ENCODE data around the gene ANKRD24.
"Not testable (repeated sequence)": the region's sequence is repeated elsewhere in the genome, so short reads cannot be mapped to it uniquely, and the experiment has no call there.

The ANKRD24 gene

DNA sequence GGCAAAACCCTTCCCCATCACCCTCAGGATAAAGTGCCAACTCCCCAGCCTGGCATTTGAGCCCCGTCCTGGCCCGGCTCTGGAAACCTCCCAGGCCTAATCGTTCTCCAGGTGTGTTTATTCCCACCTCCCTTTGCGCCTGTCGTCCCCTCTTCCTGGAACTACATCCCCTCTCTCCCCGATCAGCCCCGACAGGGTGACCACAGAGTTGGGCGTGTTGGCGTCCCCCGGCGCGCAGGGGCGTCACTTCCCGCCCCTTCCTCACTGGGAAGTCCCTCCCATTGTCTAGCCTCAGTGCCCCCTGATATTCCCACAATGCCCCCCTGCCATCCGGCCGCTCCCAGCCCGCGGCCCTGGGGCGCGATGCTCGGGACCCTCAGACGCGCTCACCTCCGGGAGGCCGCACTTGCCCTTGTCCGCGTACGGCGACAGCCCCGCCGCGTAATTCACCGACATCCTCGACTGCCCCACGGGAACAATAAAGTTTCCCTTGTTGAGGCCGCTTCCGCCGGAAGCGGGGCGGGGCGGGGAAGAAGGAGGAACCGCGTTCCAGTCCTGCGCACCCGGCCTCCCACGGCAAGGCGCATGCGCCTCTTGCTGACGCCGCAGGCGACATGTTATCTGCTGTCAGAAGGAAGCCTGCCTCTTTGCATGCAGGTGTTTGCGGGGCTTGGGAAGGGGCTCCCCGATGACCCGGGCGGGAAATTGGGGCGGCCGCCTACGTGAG, at the start of gene ANKRD24, which contains the start of gene SIRT6:
ANKRD24 (plus strand) TSS at position 606 of the 727 bp plus-strand sequence. CDS start 3,737 bp downstream, outside the sequence.
SIRT6 (minus strand) TSS at position 480 of the 727 bp plus-strand sequence; CDS start at position 456, 24 bp downstream.
- Mint-ChIP-seq H3K9me3 (no peaks in the 10 kb centered on the region), H3K27ac (peak within 1 kb of the TSS; percentile 94), H3K4me1 (ENCODE audit: low read depth) (peaks cover 21% of the 10 kb centered on the region)

DNA sequence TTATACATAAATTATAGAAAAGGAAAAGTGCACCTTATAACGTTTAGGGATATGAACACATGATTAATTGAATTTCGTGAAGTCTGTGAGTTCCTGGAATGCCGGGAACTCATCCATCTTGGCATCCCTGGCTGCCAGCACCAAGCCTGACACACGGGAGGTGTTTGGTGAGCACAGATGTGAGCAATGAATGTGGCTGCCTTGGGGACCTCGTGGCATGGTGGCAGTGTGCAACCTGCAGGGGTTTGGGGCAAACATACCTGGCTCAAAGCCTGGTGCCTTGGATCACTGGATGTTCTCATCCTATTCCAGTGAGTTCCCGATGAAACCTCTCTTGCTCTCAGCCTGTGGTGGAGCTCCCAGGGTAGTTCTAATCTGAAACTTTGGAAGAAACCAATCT, 48.1 kb upstream of the ANKRD24 start:
- H3K36me3 Mint-ChIP-seq (ENCODE audit: low read depth): no peaks in the 10 kb centered on the region
- H3K4me1 Mint-ChIP-seq (ENCODE audit: low read depth): no peaks in the 10 kb centered on the region
- no peak overlapping the region for H3K27ac Mint-ChIP-seq
- no peaks in the 10 kb centered on the region for H3K9me3 Mint-ChIP-seq
- H3K4me3 Mint-ChIP-seq: no peak overlapping the region
- peaks cover 10% of the 10 kb centered on the region for H3K27me3 Mint-ChIP-seq (ENCODE audit: low read depth)

More for the DNA sequence above, at the start of gene ANKRD24, which contains the start of gene SIRT6:
- peaks cover 17% of the 10 kb centered on the region for H3K36me3 Mint-ChIP-seq (ENCODE audit: low read depth)
- H3K4me3 Mint-ChIP-seq: peak within 1 kb of the TSS; percentile 98
- H3K27me3 Mint-ChIP-seq (ENCODE audit: low read depth): no peaks in the 10 kb centered on the region

DNA sequence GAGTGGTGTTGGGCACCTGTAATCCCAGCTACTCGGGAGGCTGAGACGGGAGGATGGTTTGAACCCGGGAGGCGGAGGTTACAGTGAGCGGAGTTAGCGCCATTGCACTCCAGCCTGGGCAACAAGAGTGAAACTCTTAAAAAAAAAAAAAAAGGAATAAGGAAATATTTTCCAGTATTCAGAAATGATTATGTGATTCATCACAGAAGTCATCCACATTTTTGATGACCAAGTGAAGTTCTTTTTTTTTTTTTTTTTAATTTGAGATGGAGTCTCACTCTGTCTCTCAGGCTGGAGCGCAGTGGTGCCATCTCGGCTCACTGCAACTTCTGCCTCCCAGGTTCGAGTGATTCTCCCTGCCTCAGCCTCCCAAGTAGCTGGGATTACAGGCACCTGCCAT, 47.1 kb upstream of the ANKRD24 start:
- not testable (repeated sequence) for H3K4me1 Mint-ChIP-seq (ENCODE audit: low read depth); H3K36me3 Mint-ChIP-seq (ENCODE audit: low read depth); H3K27me3 Mint-ChIP-seq (ENCODE audit: low read depth); H3K9me3 Mint-ChIP-seq; H3K4me3 Mint-ChIP-seq; H3K27ac Mint-ChIP-seq

DNA sequence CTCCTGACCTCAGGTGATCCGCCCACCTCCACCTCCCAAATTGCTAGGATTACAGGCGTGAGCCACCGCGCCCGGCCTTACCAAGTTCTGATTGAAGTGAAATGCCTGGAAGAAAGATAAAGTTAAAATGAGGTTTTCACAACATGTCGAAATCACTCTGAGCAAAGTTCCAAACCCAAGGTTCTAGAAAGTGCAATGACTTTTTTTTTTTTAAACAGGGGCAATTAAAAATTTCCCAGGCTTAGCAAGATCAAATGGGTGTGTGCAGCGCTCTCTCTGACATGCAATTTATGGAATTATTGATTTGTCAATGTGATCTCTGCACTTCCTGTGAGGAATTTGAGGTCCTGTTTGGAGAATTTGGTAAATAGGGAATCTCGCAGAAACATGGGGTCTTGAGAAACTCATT, 45.8 kb upstream of the ANKRD24 start:
- H3K27ac Mint-ChIP-seq: no peak overlapping the region
- H3K9me3 Mint-ChIP-seq: no peaks in the 10 kb centered on the region
- H3K4me3 Mint-ChIP-seq: no peak overlapping the region
- H3K27me3 Mint-ChIP-seq (ENCODE audit: low read depth): peaks cover 3% of the 10 kb centered on the region
- H3K4me1 Mint-ChIP-seq (ENCODE audit: low read depth): peaks cover 9% of the 10 kb centered on the region
- no peaks in the 10 kb centered on the region for H3K36me3 Mint-ChIP-seq (ENCODE audit: low read depth)

DNA sequence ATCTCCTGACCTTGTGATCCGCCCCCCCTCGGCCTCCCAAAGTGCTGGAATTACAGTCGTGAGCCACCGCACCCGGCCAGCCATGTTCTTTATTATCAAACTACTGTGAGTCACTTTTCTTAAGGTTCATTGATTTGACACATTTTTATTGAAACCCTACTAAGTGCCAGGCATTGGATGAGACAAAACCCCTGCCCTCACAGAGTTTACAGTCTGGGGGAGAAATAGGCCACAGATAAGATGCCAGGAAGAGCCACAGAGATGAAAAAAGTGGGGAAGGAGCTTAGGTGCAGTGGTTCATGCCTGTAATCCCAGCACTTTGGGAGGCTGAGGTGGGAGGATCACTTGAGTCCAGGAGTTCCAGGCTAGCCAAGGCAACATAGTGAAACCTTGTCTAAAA, 44.0 kb upstream of the ANKRD24 start:
- H3K36me3 Mint-ChIP-seq (ENCODE audit: low read depth): no peaks in the 10 kb centered on the region
- H3K4me1 Mint-ChIP-seq (ENCODE audit: low read depth): peaks cover 9% of the 10 kb centered on the region
- no peaks in the 10 kb centered on the region for H3K9me3 Mint-ChIP-seq
- peaks cover 3% of the 10 kb centered on the region for H3K27me3 Mint-ChIP-seq (ENCODE audit: low read depth)
- peak overlapping the region; percentile 17 for H3K4me3 Mint-ChIP-seq
- H3K27ac Mint-ChIP-seq: no peak overlapping the region

DNA sequence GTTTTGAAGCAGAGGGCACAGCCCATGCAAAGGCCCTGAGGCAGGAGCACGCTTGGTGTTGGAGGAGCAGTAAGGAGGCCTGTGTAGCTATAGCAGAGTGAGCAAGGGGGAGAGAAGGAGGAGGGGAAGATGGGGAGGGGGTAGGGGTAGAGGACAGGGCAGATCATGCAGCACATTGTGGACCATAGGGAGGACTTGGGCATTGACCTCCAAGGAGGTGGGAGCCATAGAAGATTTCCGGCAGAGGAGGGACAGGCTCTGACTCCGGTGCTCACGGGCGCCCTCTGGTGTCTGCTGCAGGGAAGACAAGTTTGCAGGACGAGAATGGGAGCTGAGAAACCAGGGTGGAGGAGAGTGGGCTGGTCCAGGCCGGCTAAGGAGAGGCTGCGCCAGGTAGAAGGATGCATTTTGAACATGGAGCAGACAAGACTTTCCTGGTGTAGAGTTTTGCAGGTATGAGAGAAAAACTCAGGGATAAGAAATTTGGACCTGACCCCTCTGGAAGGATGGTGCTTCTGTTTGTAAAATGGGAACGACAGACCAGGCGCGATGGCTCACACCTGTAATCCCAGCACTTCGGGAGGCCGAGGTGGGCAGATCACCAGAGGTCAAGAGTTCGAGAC, 42.8 kb upstream of the ANKRD24 start:
- Mint-ChIP-seq H3K27me3 (ENCODE audit: low read depth) (peaks cover 7% of the 10 kb centered on the region), H3K4me1 (ENCODE audit: low read depth) (peaks cover 9% of the 10 kb centered on the region), H3K4me3 (peak overlapping the region; percentile 21), H3K36me3 (ENCODE audit: low read depth) (no peaks in the 10 kb centered on the region), H3K9me3 (no peaks in the 10 kb centered on the region), H3K27ac (peak overlapping the region; percentile 12)

DNA sequence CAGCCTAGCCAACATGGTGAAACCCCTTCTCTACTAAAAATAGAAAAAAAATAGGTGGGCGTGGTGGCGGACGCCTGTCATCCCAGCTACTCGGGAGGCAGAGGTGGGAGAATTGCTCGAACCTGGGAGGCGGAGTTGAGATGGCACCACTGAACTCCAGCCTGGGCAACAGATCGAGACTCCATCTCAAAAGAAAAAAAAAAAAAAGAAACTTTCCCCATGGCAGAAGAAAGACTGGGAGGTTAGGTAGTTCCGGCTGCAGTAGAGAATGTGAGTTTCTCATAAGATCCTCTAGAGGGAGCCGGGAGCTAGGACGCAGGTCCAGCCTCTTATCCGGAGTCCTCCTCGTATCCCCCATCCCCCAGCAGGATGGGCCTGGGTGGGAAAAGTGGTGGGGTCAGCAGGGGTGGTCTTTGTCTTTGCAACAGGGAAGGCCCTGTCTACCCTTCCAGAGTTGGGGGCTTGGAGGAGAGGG, 42.2 kb upstream of the ANKRD24 start:
- no peak overlapping the region for H3K27ac Mint-ChIP-seq
- no peak overlapping the region for H3K4me3 Mint-ChIP-seq

DNA sequence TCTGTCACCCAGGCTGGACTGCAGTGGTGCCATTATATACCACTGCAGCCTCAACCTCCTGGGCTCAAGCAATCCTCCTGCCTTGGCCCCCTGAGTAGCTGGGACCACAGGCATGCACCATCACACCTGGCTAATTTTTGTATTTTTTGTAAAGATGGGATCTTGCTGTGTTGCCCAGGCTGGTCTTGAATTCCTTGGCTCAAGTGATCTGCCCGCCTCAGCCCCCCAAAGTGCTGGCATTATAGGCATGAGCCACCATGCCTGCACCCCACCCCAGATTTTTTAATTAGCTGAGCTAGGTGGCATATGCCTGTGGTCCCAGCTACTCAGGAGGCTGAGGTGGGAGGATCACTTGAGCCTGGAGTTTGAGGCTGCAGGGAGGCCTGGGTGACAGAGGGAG, 39.6 kb upstream of the ANKRD24 start:
- H3K9me3 Mint-ChIP-seq; H3K27ac Mint-ChIP-seq; H3K4me3 Mint-ChIP-seq; H3K4me1 Mint-ChIP-seq (ENCODE audit: low read depth); H3K36me3 Mint-ChIP-seq (ENCODE audit: low read depth): not testable (repeated sequence)
- H3K27me3 Mint-ChIP-seq (ENCODE audit: low read depth): peaks cover 11% of the 10 kb centered on the region

More for the DNA sequence above, 42.2 kb upstream of the ANKRD24 start:
- H3K4me1 Mint-ChIP-seq (ENCODE audit: low read depth): peaks cover 9% of the 10 kb centered on the region
- no peaks in the 10 kb centered on the region for H3K9me3 Mint-ChIP-seq
- H3K27me3 Mint-ChIP-seq (ENCODE audit: low read depth): peaks cover 7% of the 10 kb centered on the region
- H3K36me3 Mint-ChIP-seq (ENCODE audit: low read depth): no peaks in the 10 kb centered on the region

DNA sequence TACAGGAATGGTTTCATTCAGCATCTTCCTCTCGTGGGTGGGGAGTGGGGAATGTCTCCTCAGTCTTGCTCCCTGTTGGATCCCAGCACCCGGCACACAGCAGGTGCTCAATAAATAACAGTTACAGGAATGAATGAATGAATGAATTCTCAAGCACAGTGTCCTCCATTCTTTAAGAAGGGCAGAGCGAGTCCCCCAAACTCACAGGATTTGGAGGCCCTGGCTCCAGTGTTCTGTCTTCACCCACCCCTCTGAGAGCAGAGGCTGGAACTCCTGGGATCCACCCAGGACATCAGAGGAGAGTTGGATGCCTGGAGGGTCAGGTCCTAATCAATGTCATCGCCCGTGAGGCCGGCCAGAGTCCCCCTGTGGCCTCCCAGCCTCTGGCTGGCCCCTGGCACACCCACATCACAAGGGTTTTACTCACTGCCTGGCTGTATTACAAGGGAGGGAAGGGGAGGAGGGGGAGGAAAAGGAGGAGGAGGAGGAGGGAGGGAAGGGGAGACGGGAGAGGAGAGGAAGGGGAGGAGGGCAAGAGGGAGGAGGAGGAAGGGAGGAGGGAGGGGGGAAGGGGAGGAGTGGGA, 37.7 kb upstream of the ANKRD24 start:
- Mint-ChIP-seq H3K4me3 (no peak overlapping the region), H3K4me1 (ENCODE audit: low read depth) (peaks cover 5% of the 10 kb centered on the region), H3K9me3 (no peaks in the 10 kb centered on the region), H3K36me3 (ENCODE audit: low read depth) (no peaks in the 10 kb centered on the region), H3K27ac (no peak overlapping the region), H3K27me3 (ENCODE audit: low read depth) (peaks cover 11% of the 10 kb centered on the region)

DNA sequence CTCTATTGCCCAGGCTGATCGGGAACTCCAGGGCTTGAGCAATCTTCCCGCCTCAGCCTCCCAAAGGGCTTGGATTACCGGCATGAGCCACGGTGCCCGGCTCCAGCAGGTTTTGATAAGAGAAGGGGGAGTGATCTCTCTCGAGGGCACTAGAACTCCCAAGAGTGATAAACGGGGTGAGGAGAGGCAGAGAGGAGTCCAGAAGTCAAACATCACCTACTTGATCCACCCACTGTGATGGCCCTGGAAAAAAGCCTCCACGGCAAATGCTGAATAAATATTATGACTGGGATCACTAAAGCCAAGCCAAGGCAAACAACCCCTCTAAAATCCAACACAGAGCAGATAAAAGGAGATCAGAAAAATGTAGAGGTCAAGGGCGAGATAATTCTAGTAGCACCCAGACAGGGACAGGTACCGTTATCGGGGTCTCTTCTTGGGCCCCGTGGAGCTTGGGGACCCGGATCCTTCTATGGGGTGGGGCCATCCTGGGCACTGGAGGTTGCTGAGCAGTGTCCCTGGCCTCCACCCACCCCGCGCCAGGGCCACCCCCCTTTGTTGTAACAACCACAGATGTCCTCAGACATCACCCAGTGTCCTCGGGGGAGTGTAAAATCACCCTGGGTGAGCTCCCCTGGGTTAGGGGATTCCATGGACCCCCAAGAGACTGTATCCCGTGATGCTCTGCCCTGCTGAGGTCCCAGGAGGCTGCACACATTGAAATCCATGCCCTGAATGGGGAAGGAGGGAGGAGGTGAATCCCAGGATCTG, 32.8 kb upstream of the ANKRD24 start:
- Mint-ChIP-seq H3K4me3 (no peak overlapping the region), H3K4me1 (ENCODE audit: low read depth) (peaks cover 7% of the 10 kb centered on the region), H3K9me3 (no peaks in the 10 kb centered on the region), H3K27ac (no peak overlapping the region), H3K27me3 (ENCODE audit: low read depth) (peaks cover 4% of the 10 kb centered on the region), H3K36me3 (ENCODE audit: low read depth) (no peaks in the 10 kb centered on the region)

DNA sequence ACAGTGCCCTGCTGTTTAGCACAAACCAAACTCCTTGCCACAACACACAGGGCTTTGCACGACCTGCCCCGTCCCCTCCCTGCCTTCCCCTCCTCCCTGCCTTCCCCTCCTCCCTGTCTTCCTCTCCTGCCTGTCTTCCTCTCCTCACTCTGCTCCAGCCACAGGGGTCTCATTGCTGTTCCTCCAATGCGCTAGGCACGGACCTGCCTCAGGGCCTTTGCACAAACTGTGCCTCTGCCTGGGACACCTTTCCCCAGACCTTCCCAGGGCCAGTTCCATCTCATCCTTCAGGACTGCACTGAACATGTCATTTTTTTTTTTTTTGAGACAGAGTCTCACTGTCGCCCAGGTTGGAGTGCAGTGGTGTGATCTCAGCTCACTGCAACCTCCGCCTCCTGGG, 30.9 kb upstream of the ANKRD24 start:
- Mint-ChIP-seq H3K9me3 (no peaks in the 10 kb centered on the region), H3K27me3 (ENCODE audit: low read depth) (peaks cover 3% of the 10 kb centered on the region), H3K27ac (no peak overlapping the region), H3K4me3 (no peak overlapping the region), H3K36me3 (ENCODE audit: low read depth) (no peaks in the 10 kb centered on the region), H3K4me1 (ENCODE audit: low read depth) (peaks cover 7% of the 10 kb centered on the region)

DNA sequence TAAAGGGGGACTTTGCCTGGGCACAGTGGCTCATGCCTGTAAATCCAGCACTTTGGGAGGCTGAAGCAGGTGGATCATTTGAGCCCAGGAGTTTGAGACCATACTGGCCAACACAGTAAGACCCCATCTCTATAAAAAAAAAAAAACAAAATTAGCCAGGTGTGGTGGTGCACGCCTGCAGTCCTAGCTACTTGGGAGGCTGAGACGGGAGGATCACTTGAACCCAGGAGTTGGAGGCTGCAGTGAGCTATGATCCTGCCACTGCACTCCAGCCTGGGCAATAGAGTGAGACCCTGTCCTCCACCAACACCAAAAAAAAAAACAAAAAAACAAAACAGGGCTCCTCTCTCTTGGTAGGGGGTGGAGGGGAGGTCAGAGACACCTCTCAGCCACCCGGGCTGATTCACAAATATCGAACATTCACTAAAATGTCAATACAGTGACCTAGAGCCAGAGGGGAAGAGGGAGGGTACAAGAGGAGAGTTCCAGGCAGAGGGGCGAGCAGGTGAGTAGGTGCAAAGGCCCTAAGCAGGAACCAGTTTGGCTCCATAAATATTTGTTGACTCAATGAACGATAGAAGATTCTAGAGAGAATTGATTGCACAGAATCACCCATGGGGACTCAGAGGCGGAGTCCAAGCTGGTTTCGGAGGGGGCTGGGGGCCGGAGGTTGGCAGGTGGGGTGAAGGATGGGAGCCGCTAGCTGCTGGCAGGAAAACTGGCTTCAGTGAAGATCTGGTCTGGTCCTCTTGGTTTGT, 30.1 kb upstream of the ANKRD24 start:
- H3K9me3 Mint-ChIP-seq: no peaks in the 10 kb centered on the region
- no peak overlapping the region for H3K4me3 Mint-ChIP-seq
- peaks cover 3% of the 10 kb centered on the region for H3K27me3 Mint-ChIP-seq (ENCODE audit: low read depth)
- H3K27ac Mint-ChIP-seq: no peak overlapping the region
- H3K36me3 Mint-ChIP-seq (ENCODE audit: low read depth): no peaks in the 10 kb centered on the region
- H3K4me1 Mint-ChIP-seq (ENCODE audit: low read depth): peaks cover 7% of the 10 kb centered on the region

DNA sequence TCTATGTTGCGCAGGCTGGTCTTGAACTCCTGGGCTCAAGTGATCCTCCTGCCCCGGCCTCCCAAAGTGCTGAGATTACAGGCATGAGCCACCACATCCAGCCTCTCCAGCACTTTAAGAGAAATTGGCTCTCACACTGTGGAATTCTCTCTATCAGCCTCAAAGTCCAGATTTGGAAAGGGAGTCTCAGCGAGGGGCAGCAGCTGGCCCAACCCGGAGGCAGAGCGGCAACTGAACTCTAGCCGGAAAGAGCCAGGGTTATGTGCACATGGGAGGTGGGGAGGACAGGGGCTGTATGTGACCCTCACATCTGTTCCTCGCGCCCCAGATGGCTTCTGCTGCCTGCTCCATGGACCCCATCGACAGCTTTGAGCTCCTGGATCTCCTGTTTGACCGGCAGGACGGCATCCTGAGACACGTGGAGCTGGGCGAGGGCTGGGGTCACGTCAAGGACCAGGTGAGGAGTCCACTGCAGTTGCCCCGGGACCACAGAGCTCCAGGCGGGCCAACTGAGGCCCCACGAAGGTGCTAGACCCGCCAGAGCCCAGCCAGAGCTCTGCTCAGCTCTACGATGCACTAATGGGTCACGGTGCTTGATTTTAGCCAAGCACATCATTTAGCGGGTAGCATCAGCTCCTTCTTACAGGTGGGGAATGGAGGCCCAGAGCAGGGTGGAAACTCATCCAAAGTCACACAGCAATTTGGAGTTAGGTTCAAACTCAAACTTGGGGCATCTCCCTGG, 27.7 kb upstream of the ANKRD24 start:
- peaks cover 7% of the 10 kb centered on the region for H3K4me1 Mint-ChIP-seq (ENCODE audit: low read depth)
- H3K27me3 Mint-ChIP-seq (ENCODE audit: low read depth): peaks cover 3% of the 10 kb centered on the region
- no peak overlapping the region for H3K4me3 Mint-ChIP-seq
- H3K27ac Mint-ChIP-seq: no peak overlapping the region
- H3K36me3 Mint-ChIP-seq (ENCODE audit: low read depth): no peaks in the 10 kb centered on the region
- no peaks in the 10 kb centered on the region for H3K9me3 Mint-ChIP-seq

Data from T-helper 1 cell treated with Interleukin-12 subunit alpha and Interleukin-12 subunit beta and Interleukin-4 antibody, amounts not matched to agents 30 μg/mL and 1 μg/mL, for 36 hours (primary cell).